IPS-18c (cell line): ENCODE data around the gene MCF2L2.
"Not testable (repeated sequence)": the region's sequence is repeated elsewhere in the genome, so short reads cannot be mapped to it uniquely, and the experiment has no call there.

Experiments
- H3K4me3 ChIP-seq: 2 replicates; pipeline ENCODE4 v1.7.0; 2013; ENCODE audit warnings: low read depth, mild to moderate bottlenecking, low read length, moderate library complexity; ENCODE audit not compliant: insufficient read depth
- H3K9me3 ChIP-seq: one replicate; pipeline ENCODE4 v1.6.1; 2013; ENCODE audit warnings: mild to moderate bottlenecking, low read length, moderate library complexity; ENCODE audit not compliant: control insufficient read depth, insufficient read depth

Gene MCF2L2

GRCh38 chr3:183427196-183427875 is 1.1 kb downstream of the MCF2L2 start:
- no peaks in the 10 kb centered on the region for H3K9me3 ChIP-seq
- H3K4me3 ChIP-seq, result peak overlapping the region; percentile 78

- H3K9me3 ChIP-seq, result peaks cover 12% of the 10 kb centered on the region
- H3K4me3 ChIP-seq, result not testable (repeated sequence)
These were observed 9.6 kb downstream of the MCF2L2 start for GRCh38 chr3:183418807-183419206.

GRCh38 chr3:183411216-183411922 is 17.1 kb downstream of the MCF2L2 start:
- Histone ChIP-seq H3K4me3 (no peak overlapping the region), H3K9me3 (no peaks in the 10 kb centered on the region)

- H3K4me3 ChIP-seq, result no peak overlapping the region
- no peaks in the 10 kb centered on the region for H3K9me3 ChIP-seq
These were observed 17.7 kb downstream of the MCF2L2 start for GRCh38 chr3:183410759-183411158.

- H3K9me3 ChIP-seq, result no peaks in the 10 kb centered on the region
- no peak overlapping the region for H3K4me3 ChIP-seq
These were observed 18.1 kb downstream of the MCF2L2 start for GRCh38 chr3:183410280-183410679.

GRCh38 chr3:183409219-183409618 is 19.2 kb downstream of the MCF2L2 start:
- no peak overlapping the region for H3K4me3 ChIP-seq
- H3K9me3 ChIP-seq, result no peaks in the 10 kb centered on the region

- H3K4me3 ChIP-seq, result no peak overlapping the region
- no peaks in the 10 kb centered on the region for H3K9me3 ChIP-seq
These were observed 26.7 kb downstream of the MCF2L2 start for GRCh38 chr3:183401678-183402077.

- Histone ChIP-seq H3K9me3 (no peaks in the 10 kb centered on the region), H3K4me3 (no peak overlapping the region)
These were observed 28.1 kb downstream of the MCF2L2 start for GRCh38 chr3:183400352-183400751.

- Histone ChIP-seq H3K9me3 (no peaks in the 10 kb centered on the region), H3K4me3 (no peak overlapping the region)
These were observed 31.6 kb downstream of the MCF2L2 start for GRCh38 chr3:183396662-183397391.

GRCh38 chr3:183394150-183394549 is 34.3 kb downstream of the MCF2L2 start:
- Histone ChIP-seq H3K4me3 (no peak overlapping the region), H3K9me3 (no peaks in the 10 kb centered on the region)

GRCh38 chr3:183393625-183394024 is 34.8 kb downstream of the MCF2L2 start:
- Histone ChIP-seq H3K4me3 (no peak overlapping the region), H3K9me3 (no peaks in the 10 kb centered on the region)

- H3K9me3 ChIP-seq, result no peaks in the 10 kb centered on the region
- no peak overlapping the region for H3K4me3 ChIP-seq
These were observed 36.0 kb downstream of the MCF2L2 start for GRCh38 chr3:183392186-183393034.

GRCh38 chr3:183391460-183391859 is 37.0 kb downstream of the MCF2L2 start:
- no peak overlapping the region for H3K4me3 ChIP-seq
- H3K9me3 ChIP-seq, result no peaks in the 10 kb centered on the region

- Histone ChIP-seq H3K9me3 (no peaks in the 10 kb centered on the region), H3K4me3 (no peak overlapping the region)
These were observed 37.6 kb downstream of the MCF2L2 start for GRCh38 chr3:183390844-183391243.

- no peak overlapping the region for H3K4me3 ChIP-seq
These were observed 40.1 kb downstream of the MCF2L2 start for GRCh38 chr3:183388213-183388895.

GRCh38 chr3:183387797-183388196 is 40.6 kb downstream of the MCF2L2 start:
- H3K4me3 ChIP-seq, result no peak overlapping the region

More at GRCh38 chr3:183388213-183388895, 40.1 kb downstream of the MCF2L2 start:
- no peaks in the 10 kb centered on the region for H3K9me3 ChIP-seq

GRCh38 chr3:183386651-183387050 is 41.8 kb downstream of the MCF2L2 start:
- H3K9me3 ChIP-seq, result no peaks in the 10 kb centered on the region
- no peak overlapping the region for H3K4me3 ChIP-seq

More at GRCh38 chr3:183387797-183388196, 40.6 kb downstream of the MCF2L2 start:
- no peaks in the 10 kb centered on the region for H3K9me3 ChIP-seq
